ENCODE results near the gene NKTR.

The NKTR gene

DNA sequence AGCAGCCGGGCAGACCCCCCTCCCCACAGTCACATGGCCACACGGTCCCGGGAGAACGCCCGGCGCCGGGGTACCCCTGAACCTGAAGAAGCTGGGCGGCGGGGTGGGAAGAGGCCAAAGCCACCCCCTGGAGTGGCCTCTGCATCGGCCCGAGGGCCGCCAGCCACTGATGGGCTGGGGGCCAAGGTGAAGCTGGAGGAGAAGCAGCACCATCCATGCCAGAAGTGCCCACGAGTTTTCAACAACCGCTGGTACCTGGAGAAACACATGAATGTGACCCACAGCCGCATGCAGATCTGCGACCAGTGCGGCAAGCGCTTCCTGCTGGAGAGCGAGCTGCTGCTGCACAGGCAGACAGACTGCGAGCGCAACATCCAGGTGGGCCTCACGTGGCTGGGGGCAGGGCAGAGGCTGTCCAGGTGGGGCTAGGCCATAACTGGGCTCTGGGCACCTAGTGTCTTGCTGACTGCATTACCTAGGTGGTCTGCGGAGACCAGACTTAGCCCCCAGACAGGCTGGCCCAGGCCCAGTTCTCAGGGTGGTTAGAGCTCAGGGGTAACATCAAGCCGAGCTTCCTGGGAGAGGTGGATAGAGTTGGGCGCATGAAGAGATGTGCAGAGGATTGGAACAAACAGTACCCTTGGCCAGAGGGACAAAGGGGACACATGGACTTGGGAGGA, 59.1 kb downstream of the NKTR start:
- Mint-ChIP-seq H3K27me3 (ENCODE audit: low read depth) (no peaks in the 10 kb centered on the region), H3K36me3 (ENCODE audit: low read depth) (no peaks in the 10 kb centered on the region), H3K9me3 (no peaks in the 10 kb centered on the region), H3K4me1 (ENCODE audit: low read depth) (no peaks in the 10 kb centered on the region), H3K4me3 (no peak overlapping the region), H3K27ac (no peak overlapping the region)

DNA sequence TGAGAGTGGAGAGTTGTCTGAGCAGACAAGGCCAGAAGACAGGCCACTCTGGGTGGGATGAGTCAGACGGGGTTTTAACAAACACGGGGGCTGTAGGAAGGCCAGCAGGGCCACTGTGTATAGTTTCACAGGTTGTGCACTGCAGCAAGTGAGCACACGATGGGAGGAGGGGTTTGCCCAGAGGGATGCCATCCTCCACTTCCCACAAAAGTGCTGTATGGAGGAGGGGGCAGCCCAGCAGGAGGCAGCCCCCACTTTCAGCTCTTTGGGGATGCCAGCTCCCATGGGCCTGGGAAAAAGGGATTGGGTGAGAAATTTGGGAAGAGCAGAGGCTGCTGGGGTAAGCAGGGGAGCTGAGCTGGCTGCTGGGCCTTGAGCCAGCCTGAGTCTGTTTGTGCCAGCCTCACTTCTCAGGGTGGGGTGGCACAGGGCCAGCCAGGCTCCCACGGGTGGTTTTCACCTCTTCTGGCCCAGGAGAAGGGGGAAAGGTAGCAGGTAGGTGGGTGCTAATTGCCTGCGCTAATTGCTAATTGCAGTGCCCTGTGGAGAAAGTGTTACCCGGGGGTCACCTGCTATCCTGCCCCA, 59.7 kb downstream of the NKTR start:
- Mint-ChIP-seq H3K36me3 (ENCODE audit: low read depth) (no peaks in the 10 kb centered on the region), H3K4me3 (no peak overlapping the region), H3K4me1 (ENCODE audit: low read depth) (no peaks in the 10 kb centered on the region), H3K27ac (no peak overlapping the region), H3K27me3 (ENCODE audit: low read depth) (no peaks in the 10 kb centered on the region), H3K9me3 (no peaks in the 10 kb centered on the region)

GRCh38 chr3:42660898-42661297, 60.4 kb downstream of the NKTR start:
- no peaks in the 10 kb centered on the region for H3K9me3 Mint-ChIP-seq
- H3K4me1 Mint-ChIP-seq (ENCODE audit: low read depth) = no peaks in the 10 kb centered on the region
- no peaks in the 10 kb centered on the region for H3K27me3 Mint-ChIP-seq (ENCODE audit: low read depth)
- H3K27ac Mint-ChIP-seq = no peak overlapping the region
- no peaks in the 10 kb centered on the region for H3K36me3 Mint-ChIP-seq (ENCODE audit: low read depth)
- no peak overlapping the region for H3K4me3 Mint-ChIP-seq

- Mint-ChIP-seq H3K27me3 (ENCODE audit: low read depth) (no peaks in the 10 kb centered on the region), H3K4me1 (ENCODE audit: low read depth) (no peaks in the 10 kb centered on the region), H3K27ac (no peak overlapping the region), H3K9me3 (no peaks in the 10 kb centered on the region), H3K36me3 (ENCODE audit: low read depth) (no peaks in the 10 kb centered on the region), H3K4me3 (no peak overlapping the region)
Measured at GRCh38 chr3:42661593-42662022, 61.1 kb downstream of the NKTR start.

GRCh38 chr3:42662037-42662812, 61.7 kb downstream of the NKTR start:
- Mint-ChIP-seq H3K27ac (no peak overlapping the region), H3K36me3 (ENCODE audit: low read depth) (no peaks in the 10 kb centered on the region), H3K4me3 (no peak overlapping the region), H3K4me1 (ENCODE audit: low read depth) (no peaks in the 10 kb centered on the region), H3K9me3 (no peaks in the 10 kb centered on the region), H3K27me3 (ENCODE audit: low read depth) (no peaks in the 10 kb centered on the region)

- Mint-ChIP-seq H3K27me3 (ENCODE audit: low read depth) (no peaks in the 10 kb centered on the region), H3K36me3 (ENCODE audit: low read depth) (no peaks in the 10 kb centered on the region), H3K27ac (no peak overlapping the region), H3K4me1 (ENCODE audit: low read depth) (no peaks in the 10 kb centered on the region), H3K9me3 (no peaks in the 10 kb centered on the region), H3K4me3 (no peak overlapping the region)
Measured at GRCh38 chr3:42662813-42663535, 62.5 kb downstream of the NKTR start.

DNA sequence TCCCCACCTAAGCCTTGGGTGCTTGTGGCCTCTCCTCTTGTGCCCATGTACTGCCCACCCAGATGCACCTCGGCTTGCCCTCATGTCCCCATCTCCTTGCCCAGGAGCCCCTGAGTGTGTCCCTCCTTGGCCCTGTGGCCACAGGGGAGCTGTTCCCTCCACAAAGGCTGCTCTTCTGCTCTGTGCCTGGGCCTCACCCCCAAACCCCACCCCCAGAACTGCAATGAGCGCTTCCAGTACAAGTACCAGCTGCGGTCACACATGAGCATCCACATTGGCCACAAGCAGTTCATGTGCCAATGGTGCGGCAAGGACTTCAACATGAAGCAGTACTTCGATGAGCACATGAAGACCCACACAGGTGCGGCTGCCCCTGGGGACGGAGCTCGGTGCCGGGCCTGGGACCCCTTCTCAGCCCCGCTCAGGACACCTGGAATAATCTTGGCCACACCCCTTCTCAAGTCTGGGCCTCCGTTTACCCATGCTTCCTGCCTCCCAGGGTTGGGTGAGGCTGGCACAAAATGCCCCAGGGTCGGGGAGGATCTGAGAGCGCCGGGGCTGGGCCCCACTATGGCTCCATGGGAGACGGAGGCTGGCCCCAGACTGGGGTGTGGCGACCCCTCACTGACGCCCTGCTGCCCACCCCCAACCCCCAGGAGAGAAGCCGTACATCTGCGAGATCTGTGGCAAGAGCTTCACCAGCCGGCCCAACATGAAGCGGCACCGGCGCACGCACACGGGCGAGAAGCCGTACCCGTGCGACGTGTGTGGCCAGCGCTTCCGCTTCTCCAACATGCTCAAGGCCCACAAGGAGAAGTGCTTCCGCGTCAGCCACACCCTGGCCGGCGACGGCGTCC, 63.3 kb downstream of the NKTR start:
- no peaks in the 10 kb centered on the region for H3K36me3 Mint-ChIP-seq (ENCODE audit: low read depth)
- H3K27ac Mint-ChIP-seq = no peak overlapping the region
- H3K9me3 Mint-ChIP-seq = no peaks in the 10 kb centered on the region
- H3K4me3 Mint-ChIP-seq = no peak overlapping the region
- H3K27me3 Mint-ChIP-seq (ENCODE audit: low read depth) = no peaks in the 10 kb centered on the region
- no peaks in the 10 kb centered on the region for H3K4me1 Mint-ChIP-seq (ENCODE audit: low read depth)

- H3K36me3 Mint-ChIP-seq (ENCODE audit: low read depth) = no peaks in the 10 kb centered on the region
- no peaks in the 10 kb centered on the region for H3K9me3 Mint-ChIP-seq
- H3K27ac Mint-ChIP-seq = no peak overlapping the region
- H3K27me3 Mint-ChIP-seq (ENCODE audit: low read depth) = no peaks in the 10 kb centered on the region
- H3K4me1 Mint-ChIP-seq (ENCODE audit: low read depth) = no peaks in the 10 kb centered on the region
- H3K4me3 Mint-ChIP-seq = no peak overlapping the region
Measured at GRCh38 chr3:42664438-42664803, 63.9 kb downstream of the NKTR start.

DNA sequence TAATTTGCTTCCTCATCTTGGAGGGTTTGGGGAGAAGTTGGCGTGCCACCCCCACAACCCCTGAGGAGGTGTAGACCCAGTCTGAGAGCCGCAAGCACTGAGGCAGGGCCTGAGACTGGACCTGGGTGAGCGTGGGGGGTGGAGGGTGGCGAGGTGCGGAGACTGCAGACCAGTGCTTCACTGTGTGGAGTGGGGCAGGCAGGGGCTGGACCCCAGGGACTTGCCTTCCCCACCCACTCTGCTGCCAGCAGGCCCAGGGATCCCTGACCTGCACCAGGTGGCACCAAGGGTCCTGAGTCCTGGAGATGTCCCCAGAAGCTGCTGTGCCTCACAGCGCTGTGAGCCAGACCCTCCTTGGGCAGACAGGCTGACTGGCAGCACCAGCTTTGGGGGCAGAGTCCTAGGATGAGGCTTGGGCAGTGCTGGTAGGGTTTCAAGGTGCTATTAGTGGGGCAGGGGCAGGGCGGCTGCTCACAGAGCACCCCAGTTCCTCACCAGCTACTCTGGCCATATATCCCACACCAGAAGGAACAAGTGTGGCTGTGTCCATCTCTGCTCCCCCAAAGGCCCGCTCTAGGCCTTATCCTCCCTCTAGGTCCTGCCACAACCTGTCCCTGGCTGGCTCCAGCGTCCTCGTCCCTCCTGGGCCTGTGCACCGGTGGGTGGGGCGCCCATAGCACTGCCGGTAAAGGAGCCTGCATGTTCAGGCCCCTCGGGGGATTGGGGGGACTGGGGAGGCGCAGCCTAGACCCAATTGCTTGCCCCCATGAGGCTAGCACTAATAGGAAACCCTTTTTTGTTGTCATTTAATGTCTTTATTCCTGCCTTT, 64.8 kb downstream of the NKTR start:
- no peaks in the 10 kb centered on the region for H3K9me3 Mint-ChIP-seq
- no peak overlapping the region for H3K4me3 Mint-ChIP-seq
- H3K4me1 Mint-ChIP-seq (ENCODE audit: low read depth) = no peaks in the 10 kb centered on the region
- no peaks in the 10 kb centered on the region for H3K36me3 Mint-ChIP-seq (ENCODE audit: low read depth)
- H3K27me3 Mint-ChIP-seq (ENCODE audit: low read depth) = no peaks in the 10 kb centered on the region
- no peak overlapping the region for H3K27ac Mint-ChIP-seq

DNA sequence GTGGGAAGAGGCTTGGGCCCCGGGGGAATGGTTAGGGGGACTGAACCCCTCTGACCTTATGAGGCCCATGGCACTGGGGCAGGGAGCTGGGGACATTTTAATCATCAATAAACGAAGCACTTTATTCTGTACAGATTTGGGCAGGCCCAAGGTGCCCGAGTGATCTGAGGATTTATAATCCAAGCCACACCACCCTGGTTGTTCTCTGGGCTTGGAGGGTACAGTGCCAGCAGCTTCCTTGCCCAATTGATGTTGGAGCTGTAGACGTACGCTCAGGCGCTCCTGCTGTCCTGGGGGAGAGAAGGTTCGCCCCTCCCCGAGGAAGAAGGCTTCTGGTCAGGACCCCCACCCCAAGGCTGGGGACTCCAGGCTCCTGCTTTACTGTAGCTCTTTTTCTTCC, 65.5 kb downstream of the NKTR start:
- H3K27me3 Mint-ChIP-seq (ENCODE audit: low read depth) = no peaks in the 10 kb centered on the region
- no peaks in the 10 kb centered on the region for H3K36me3 Mint-ChIP-seq (ENCODE audit: low read depth)
- H3K4me1 Mint-ChIP-seq (ENCODE audit: low read depth) = no peaks in the 10 kb centered on the region
- H3K4me3 Mint-ChIP-seq = no peak overlapping the region
- no peak overlapping the region for H3K27ac Mint-ChIP-seq
- no peaks in the 10 kb centered on the region for H3K9me3 Mint-ChIP-seq

DNA sequence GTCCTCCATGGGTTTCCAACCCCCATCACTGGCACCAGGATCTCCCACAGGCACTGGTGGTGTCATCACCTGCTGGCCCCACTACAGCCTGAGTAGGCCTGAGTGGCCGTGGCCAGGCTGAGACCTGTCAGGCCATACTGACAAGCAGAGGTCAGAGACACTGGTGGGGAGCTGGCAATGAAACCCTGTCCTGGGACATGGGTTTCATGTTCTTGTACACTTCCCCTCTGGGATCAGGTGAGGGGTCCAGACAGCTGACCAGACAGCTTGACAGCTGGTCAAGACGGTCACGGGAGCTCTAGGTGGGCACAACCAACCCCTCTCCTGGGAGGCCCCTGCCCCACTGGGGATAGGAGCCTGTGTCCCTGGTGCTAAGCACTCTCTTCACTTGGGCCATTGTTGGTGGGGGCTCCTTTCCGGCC, 66.1 kb downstream of the NKTR start:
- Mint-ChIP-seq H3K36me3 (ENCODE audit: low read depth) (no peaks in the 10 kb centered on the region), H3K4me3 (no peak overlapping the region), H3K27me3 (ENCODE audit: low read depth) (no peaks in the 10 kb centered on the region), H3K9me3 (no peaks in the 10 kb centered on the region), H3K27ac (no peak overlapping the region), H3K4me1 (ENCODE audit: low read depth) (no peaks in the 10 kb centered on the region)

GRCh38 chr3:42667096-42667522, 66.6 kb downstream of the NKTR start:
- no peaks in the 10 kb centered on the region for H3K4me1 Mint-ChIP-seq (ENCODE audit: low read depth)
- no peaks in the 10 kb centered on the region for H3K9me3 Mint-ChIP-seq
- H3K27me3 Mint-ChIP-seq (ENCODE audit: low read depth) = no peaks in the 10 kb centered on the region
- H3K27ac Mint-ChIP-seq = no peak overlapping the region
- no peaks in the 10 kb centered on the region for H3K36me3 Mint-ChIP-seq (ENCODE audit: low read depth)
- no peak overlapping the region for H3K4me3 Mint-ChIP-seq

Measured in T-helper 1 cell treated with Interleukin-12 subunit alpha and Interleukin-12 subunit beta and Interleukin-4 antibody, amounts not matched to agents 30 μg/mL and 1 μg/mL, for 36 hours (primary cell).